Pancreas (tissue), 10 donors: ENCODE results near the gene SHTN1. TPM values are rescaled to one million over a fixed set of nuclear protein-coding genes. Genes with fewer than 3 reads are reported as not detected.

ENCODE experiments used
- ATAC-seq, 4 donors: fragments of 200-7000 bp; cut with Tn5 transposase; one replicate each; pipeline versions ENCODE4 v1.8.0 to v1.9.1; 2020; ENCODE audit warnings: mild to moderate bottlenecking in 4 of 4, moderate library complexity in 4 of 4
- DNase-seq, 6 donors: peaks; one replicate each; pipeline ENCODE4 v3.0.0-alpha.2; 2020
- FAIRE-seq: peaks from 2 replicates; lab custom pipeline; 2012; peaks lifted over from hg19 to GRCh38; lab: Jason Lieb, UNC
- H3K27ac ChIP-seq, 4 donors: fragments of 200-600 bp; sonication (generic); 1 replicate in 3 of 4; 2 replicates in 1 of 4; pipeline versions ENCODE4 v1.5.0 to v1.8.0; 2020
- H3K27me3 ChIP-seq, 4 donors: fragments of 200-600 bp; one replicate each; pipeline ENCODE4 v1.8.0; 2021
- H3K36me3 ChIP-seq, 3 donors: fragments of 200-600 bp; sonication (generic) in 1 of 3; one replicate each; pipeline versions ENCODE4 v1.5.0 to v1.8.0; 2020 to 2021
- H3K4me1 ChIP-seq, 3 donors: fragments of 200-600 bp; one replicate each; pipeline ENCODE4 v1.8.0; 2021
- H3K4me3 ChIP-seq, 4 donors: fragments of 200-600 bp; sonication (generic) in 2 of 4; one replicate each; pipeline versions ENCODE4 v1.5.0 to v1.8.0; 2020 to 2021
- H3K9me3 ChIP-seq, 4 donors: fragments of 200-600 bp; one replicate each; pipeline ENCODE4 v1.8.0; 2021
- CTCF ChIP-seq, 4 donors: fragments of 200-600 bp; sonication (generic) in 3 of 4; IDR thresholded peaks; one replicate each; pipeline versions ENCODE4 v1.5.0 to v1.8.0; 2021; ENCODE audit warnings: antibody characterized with exemption in 4 of 4
- WGBS, 2 donors: extraction: QIAGEN DNeasy Blood & Tissue Kit; methylation state at CpG; one replicate each; pipeline ENCODE4 v1.1.7; 2013; 5-methylcytosine and 5-hydroxymethylcytosine counted together
- intact Hi-C, 3 donors: fragments of 100-400 bp; cut with DNase I; formaldehyde crosslinking; loops; one replicate each; pipeline versions ENCODE4 v1.11.1 to v1.14.2; 2022
- polyA plus RNA-seq, 2 donors: library from polyadenylated mRNA; stranded (reverse); fragments of 200-250 nt; gene quantifications; one replicate each; pipeline ENCODE4 v1.2.3, GENCODE V29; 2013
- total RNA-seq, 6 donors: library from RNA; stranded (reverse); fragmentation: NEBNext Ultra II Directional in 4 of 6; extraction: Animal tissue kit (Norgen Biotek cat#: 25700) in 4 of 6; gene quantifications; one replicate each; pipeline versions ENCODE4 v1.2.1 to v1.2.4, GENCODE V29; 2021 to 2023
- donor health status: healthy with polysubstance abuse.
- donor health status: DM: no; HTN: no; CAD: no; lungs with moderate emphysema.
- donor health status: DM: no; HTN: no; CAD: no.
- donor health status: control.
- donor health status: control.
- donor health status: Bipolar disorder and iron deficiency.
- donor health status: DM: yes; HTN: yes; CAD: no.
- donor health status: DM: no; HTN: no; CAD: no.
- donor health status: DM: no; HTN: no; CAD: no.
- donor health status: DM: yes; HTN: yes; CAD: no.

Gene SHTN1
- total and polyA plus RNA-seq, 8 donors = 12.7 to 31.6 (median 20.2) TPM

GRCh38 chr10:116910910-116911309, 94.1 kb downstream of the SHTN1 start:
- WGBS, 2 donors = 96% methylated on average over 3 of the region's 3 CpGs
- no peaks in the 10 kb centered on the region for H3K9me3 ChIP-seq
- no peaks in the 10 kb centered on the region for H3K27me3 ChIP-seq
- H3K4me3 ChIP-seq = no peak overlapping the region
- DNase-seq (no peak), FAIRE-seq (no peak), ATAC-seq (no peak)
- peaks cover 0 to 30% (median 0%) of the 10 kb centered on the region in 3 donors for H3K36me3 ChIP-seq
- no peaks in the 10 kb centered on the region for H3K4me1 ChIP-seq
- no peak overlapping the region for H3K27ac ChIP-seq
- intact Hi-C loops = no loop called here
- TF ChIP-seq CTCF (IDR thresholded peaks at IDR 0.05) = no peak

GRCh38 chr10:116909307-116909706, 95.7 kb downstream of the SHTN1 start:
- WGBS, 2 donors = 82 to 91% methylated on average over 1 of the region's 1 CpG
- Histone ChIP-seq H3K9me3 (no peaks in the 10 kb centered on the region), H3K27me3 (no peaks in the 10 kb centered on the region), H3K4me3 (no peak overlapping the region), H3K4me1 (no peaks in the 10 kb centered on the region), H3K27ac (no peak overlapping the region), H3K36me3 (peaks cover 0 to 23% (median 0%) of the 10 kb centered on the region in 3 donors)
- ATAC-seq (no peak), DNase-seq (no peak), FAIRE-seq (no peak)
- intact Hi-C loops = no loop called here
- TF ChIP-seq CTCF (IDR thresholded peaks at IDR 0.05) = no peak

GRCh38 chr10:116907245-116907987, 97.6 kb downstream of the SHTN1 start:
- Histone ChIP-seq H3K36me3 (peaks cover 0 to 27% (median 0%) of the 10 kb centered on the region in 3 donors), H3K9me3 (no peaks in the 10 kb centered on the region), H3K4me3 (no peak overlapping the region), H3K4me1 (no peaks in the 10 kb centered on the region), H3K27ac (no peak overlapping the region), H3K27me3 (no peaks in the 10 kb centered on the region)
- no peak for FAIRE-seq
- no peak for TF ChIP-seq CTCF (IDR thresholded peaks at IDR 0.05)
- no peak for ATAC-seq
- 87 to 89% methylated on average over 6 of the region's 6 CpGs for WGBS, 2 donors
- no peak for DNase-seq
- intact Hi-C loops = no loop called here

GRCh38 chr10:116905845-116906210, 99.2 kb downstream of the SHTN1 start:
- Histone ChIP-seq H3K4me1 (no peaks in the 10 kb centered on the region), H3K27me3 (no peaks in the 10 kb centered on the region), H3K9me3 (no peaks in the 10 kb centered on the region), H3K36me3 (peaks cover 0 to 27% (median 0%) of the 10 kb centered on the region in 3 donors), H3K4me3 (no peak overlapping the region), H3K27ac (no peak overlapping the region)
- DNase-seq (no peak), FAIRE-seq (no peak), ATAC-seq (no peak)
- 95% methylated on average over 3 of the region's 3 CpGs for WGBS, 2 donors
- intact Hi-C loops = no loop called here
- TF ChIP-seq CTCF (IDR thresholded peaks at IDR 0.05) = no peak

- Histone ChIP-seq H3K9me3 (no peaks in the 10 kb centered on the region), H3K36me3 (peaks cover 0 to 14% (median 0%) of the 10 kb centered on the region in 3 donors), H3K4me1 (no peaks in the 10 kb centered on the region), H3K27me3 (no peaks in the 10 kb centered on the region), H3K27ac (no peak overlapping the region), H3K4me3 (no peak overlapping the region)
- DNase-seq = no peak
- intact Hi-C loops = no loop called here
- FAIRE-seq = no peak
- TF ChIP-seq CTCF (IDR thresholded peaks at IDR 0.05) = no peak
- no peak for ATAC-seq
- WGBS, 2 donors = 61 to 65% methylated on average over 4 of the region's 4 CpGs
These were observed 105.4 kb downstream of the SHTN1 start for GRCh38 chr10:116899626-116900025.
